ENCODE data around the gene CNGA2.

- no peak for TF ChIP-seq EGR1 (IDR thresholded peaks at IDR 0.05)
- no peak for TF ChIP-seq RAD21 (IDR thresholded peaks at IDR 0.05; ENCODE audit: low read depth)
- no peak for TF ChIP-seq EP300 (IDR thresholded peaks at IDR 0.05; ENCODE audit: borderline replicate concordance)
- TF ChIP-seq, protein P1, sequence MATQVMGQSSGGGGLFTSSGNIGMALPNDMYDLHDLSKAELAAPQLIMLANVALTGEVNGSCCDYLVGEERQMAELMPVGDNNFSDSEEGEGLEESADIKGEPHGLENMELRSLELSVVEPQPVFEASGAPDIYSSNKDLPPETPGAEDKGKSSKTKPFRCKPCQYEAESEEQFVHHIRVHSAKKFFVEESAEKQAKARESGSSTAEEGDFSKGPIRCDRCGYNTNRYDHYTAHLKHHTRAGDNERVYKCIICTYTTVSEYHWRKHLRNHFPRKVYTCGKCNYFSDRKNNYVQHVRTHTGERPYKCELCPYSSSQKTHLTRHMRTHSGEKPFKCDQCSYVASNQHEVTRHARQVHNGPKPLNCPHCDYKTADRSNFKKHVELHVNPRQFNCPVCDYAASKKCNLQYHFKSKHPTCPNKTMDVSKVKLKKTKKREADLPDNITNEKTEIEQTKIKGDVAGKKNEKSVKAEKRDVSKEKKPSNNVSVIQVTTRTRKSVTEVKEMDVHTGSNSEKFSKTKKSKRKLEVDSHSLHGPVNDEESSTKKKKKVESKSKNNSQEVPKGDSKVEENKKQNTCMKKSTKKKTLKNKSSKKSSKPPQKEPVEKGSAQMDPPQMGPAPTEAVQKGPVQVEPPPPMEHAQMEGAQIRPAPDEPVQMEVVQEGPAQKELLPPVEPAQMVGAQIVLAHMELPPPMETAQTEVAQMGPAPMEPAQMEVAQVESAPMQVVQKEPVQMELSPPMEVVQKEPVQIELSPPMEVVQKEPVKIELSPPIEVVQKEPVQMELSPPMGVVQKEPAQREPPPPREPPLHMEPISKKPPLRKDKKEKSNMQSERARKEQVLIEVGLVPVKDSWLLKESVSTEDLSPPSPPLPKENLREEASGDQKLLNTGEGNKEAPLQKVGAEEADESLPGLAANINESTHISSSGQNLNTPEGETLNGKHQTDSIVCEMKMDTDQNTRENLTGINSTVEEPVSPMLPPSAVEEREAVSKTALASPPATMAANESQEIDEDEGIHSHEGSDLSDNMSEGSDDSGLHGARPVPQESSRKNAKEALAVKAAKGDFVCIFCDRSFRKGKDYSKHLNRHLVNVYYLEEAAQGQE (IDR thresholded peaks at IDR 0.05; ENCODE audit: low read depth), result no peak
- TF ChIP-seq CREB1 (IDR thresholded peaks at IDR 0.05; ENCODE audit: low read depth), result no peak
- TF ChIP-seq NFIC (IDR thresholded peaks at IDR 0.05), result no peak
- no peak for TF ChIP-seq TAF1 (IDR thresholded peaks at IDR 0.05; ENCODE audit: low read depth)
- no peak for TF ChIP-seq CEBPB (IDR thresholded peaks at IDR 0.05)
- TF ChIP-seq, protein P2, sequence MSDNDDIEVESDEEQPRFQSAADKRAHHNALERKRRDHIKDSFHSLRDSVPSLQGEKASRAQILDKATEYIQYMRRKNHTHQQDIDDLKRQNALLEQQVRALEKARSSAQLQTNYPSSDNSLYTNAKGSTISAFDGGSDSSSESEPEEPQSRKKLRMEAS (IDR thresholded peaks at IDR 0.05), result no peak
- no peak for TF ChIP-seq YY1 (IDR thresholded peaks at IDR 0.05; ENCODE audit: low read depth)
- TF ChIP-seq FOXM1 (IDR thresholded peaks at IDR 0.05; ENCODE audit: borderline replicate concordance, low read depth), result no peak
- TF ChIP-seq TEAD4 (IDR thresholded peaks at IDR 0.05), result no peak
- no peak for TF ChIP-seq ZBTB7A (IDR thresholded peaks at IDR 0.05; ENCODE audit: low read depth)
- TF ChIP-seq USF1 (IDR thresholded peaks at IDR 0.05), result no peak
Measured at GRCh38 chrX:151742311-151742710, 7.8 kb downstream of the CNGA2 start.
